Fibroblast of lung (primary cell): Measurements from ENCODE around the gene LRGUK. TPM values are rescaled to one million over a fixed set of nuclear protein-coding genes. Genes with fewer than 3 reads are reported as not detected.

Source experiments
- DNase-seq, 2 donors: peaks; one replicate each; pipeline versions ENCODE4 v3.0.0 to v3.0.0-alpha.2; 2010; ENCODE audit warnings: low read depth in 2 of 2
- H2AFZ ChIP-seq: 2 replicates; pipeline ENCODE4 v1.5.1; 2012; ENCODE audit warnings: low read length, control low read depth, inconsistent platforms
- H3K27ac ChIP-seq: 2 replicates; pipeline ENCODE4 v1.5.1; 2011; ENCODE audit warnings: low read length, control low read depth; ENCODE audit not compliant: insufficient read depth
- H3K27me3 ChIP-seq: 2 replicates; pipeline ENCODE4 v1.5.1; 2011; ENCODE audit warnings: mild to moderate bottlenecking, low read length; ENCODE audit not compliant: control insufficient read depth, insufficient read depth
- H3K36me3 ChIP-seq: 2 replicates; pipeline ENCODE4 v1.5.1; 2011; ENCODE audit warnings: low read length; ENCODE audit not compliant: control insufficient read depth, insufficient read depth
- H3K4me1 ChIP-seq: 2 replicates; pipeline ENCODE4 v1.5.1; 2011; ENCODE audit warnings: low read length; ENCODE audit not compliant: control insufficient read depth, insufficient read depth; ENCODE audit errors: extremely low read depth
- H3K4me2 ChIP-seq: 2 replicates; pipeline ENCODE4 v1.5.1; 2011; ENCODE audit warnings: low read length, control low read depth; ENCODE audit not compliant: insufficient read depth; ENCODE audit errors: extremely low read depth
- H3K4me3 ChIP-seq, 4 experiments: fragments of 200-600 bp in 1 of 4; sonication (generic) in 1 of 4; replicated peaks in 1 of 4; 2 replicates each; pipeline ENCODE4 v1.5.1; 2011 to 2016; ENCODE audit warnings: low read length in 4 of 4, low read depth in 3 of 4, mild to moderate bottlenecking in 3 of 4, control low read depth in 2 of 4, inconsistent platforms in 1 of 4, mixed read lengths in 1 of 4; ENCODE audit not compliant: insufficient read depth in 1 of 4; ENCODE audit errors: control extremely low read depth in 1 of 4
- H3K79me2 ChIP-seq: 2 replicates; pipeline ENCODE4 v1.5.1; 2012; ENCODE audit warnings: mild to moderate bottlenecking, low read length, inconsistent platforms; ENCODE audit not compliant: control insufficient read depth, insufficient read depth
- H3K9ac ChIP-seq: 2 replicates; pipeline ENCODE4 v1.5.1; 2011; ENCODE audit warnings: mild to moderate bottlenecking, low read length, control low read depth; ENCODE audit not compliant: insufficient read depth
- H3K9me3 ChIP-seq: 2 replicates; pipeline ENCODE4 v1.5.1; 2012; ENCODE audit warnings: low read depth, low read length; ENCODE audit not compliant: control insufficient read depth, insufficient read depth
- H4K20me1 ChIP-seq: 2 replicates; pipeline ENCODE4 v1.5.1; 2011; ENCODE audit warnings: low read length; ENCODE audit not compliant: control insufficient read depth, insufficient read depth; ENCODE audit errors: extremely low read depth
- EZH2 ChIP-seq: IDR thresholded peaks from 2 replicates; pipeline ENCODE4 v1.5.1; 2012; ENCODE audit warnings: low read length, control low read depth, mild to moderate bottlenecking; ENCODE audit errors: missing control alignments
- polyA plus RNA-seq, 2 donors: library from polyadenylated mRNA; depleted of rRNA in 1 of 2; stranded (reverse) in 1 of 2; unstranded in 1 of 2; fragments of >200 nt; gene quantifications; 2 replicates each; pipeline ENCODE4 v1.2.1, GENCODE V29; 2011 to 2012; ENCODE audit warnings: missing spikeins in 1 of 2
- total RNA-seq: library from RNA; depleted of rRNA; stranded (reverse); fragments of >200 nt; gene quantifications from 2 replicates; pipeline ENCODE4 v1.2.1, GENCODE V29; 2014
- TF ChIP-seq, protein P1 (sequence below), 2 donors: IDR thresholded peaks in 1 of 2; conservative IDR thresholded peaks in 1 of 2; 1 replicate in 1 of 2; 2 replicates in 1 of 2; pipeline ENCODE4 v1.5.1; 2011 to 2012; ENCODE audit warnings: low read length in 2 of 2, control low read depth in 1 of 2, inconsistent platforms in 1 of 2, low read depth in 1 of 2, mild to moderate bottlenecking in 1 of 2

Gene LRGUK
- total and polyA plus RNA-seq, 2 donors (not counting 1 experiment from before 2014, with no cell fraction given) = 0.08 to 0.17 TPM

DNA sequence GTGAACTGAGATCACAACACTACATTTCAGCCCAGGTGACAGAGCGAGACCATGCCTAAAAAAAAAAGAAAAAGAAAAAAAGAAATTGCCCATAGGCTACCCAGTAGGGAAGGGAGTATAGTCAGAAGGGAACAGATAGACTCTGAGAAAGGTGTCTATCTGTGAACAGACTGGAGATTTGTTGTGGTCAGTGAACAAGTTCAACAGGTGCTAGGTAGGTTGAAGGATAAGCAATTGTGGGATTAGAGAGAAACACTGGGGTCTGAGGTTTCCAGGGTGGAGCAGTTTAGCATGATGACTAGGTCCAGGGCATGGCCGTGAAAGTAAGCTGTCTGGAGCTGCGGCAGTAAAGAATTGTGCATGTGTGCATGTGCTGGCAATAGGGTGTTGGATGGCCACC, 6.9 kb downstream of the LRGUK start:
- Histone ChIP-seq H3K4me2 (no peak overlapping the region), H3K79me2 (no peaks in the 10 kb centered on the region), H3K9ac (no peak overlapping the region), H3K27ac (no peak overlapping the region), H3K27me3 (peaks cover 9% of the 10 kb centered on the region), H3K9me3 (no peaks in the 10 kb centered on the region), H4K20me1 (no peaks in the 10 kb centered on the region), H3K4me3 (no peak overlapping the region), H2AFZ (no peak overlapping the region), H3K36me3 (no peaks in the 10 kb centered on the region), H3K4me1 (no peaks in the 10 kb centered on the region)
- no peak for DNase-seq
- no peak for TF ChIP-seq EZH2
- TF ChIP-seq, protein P1, sequence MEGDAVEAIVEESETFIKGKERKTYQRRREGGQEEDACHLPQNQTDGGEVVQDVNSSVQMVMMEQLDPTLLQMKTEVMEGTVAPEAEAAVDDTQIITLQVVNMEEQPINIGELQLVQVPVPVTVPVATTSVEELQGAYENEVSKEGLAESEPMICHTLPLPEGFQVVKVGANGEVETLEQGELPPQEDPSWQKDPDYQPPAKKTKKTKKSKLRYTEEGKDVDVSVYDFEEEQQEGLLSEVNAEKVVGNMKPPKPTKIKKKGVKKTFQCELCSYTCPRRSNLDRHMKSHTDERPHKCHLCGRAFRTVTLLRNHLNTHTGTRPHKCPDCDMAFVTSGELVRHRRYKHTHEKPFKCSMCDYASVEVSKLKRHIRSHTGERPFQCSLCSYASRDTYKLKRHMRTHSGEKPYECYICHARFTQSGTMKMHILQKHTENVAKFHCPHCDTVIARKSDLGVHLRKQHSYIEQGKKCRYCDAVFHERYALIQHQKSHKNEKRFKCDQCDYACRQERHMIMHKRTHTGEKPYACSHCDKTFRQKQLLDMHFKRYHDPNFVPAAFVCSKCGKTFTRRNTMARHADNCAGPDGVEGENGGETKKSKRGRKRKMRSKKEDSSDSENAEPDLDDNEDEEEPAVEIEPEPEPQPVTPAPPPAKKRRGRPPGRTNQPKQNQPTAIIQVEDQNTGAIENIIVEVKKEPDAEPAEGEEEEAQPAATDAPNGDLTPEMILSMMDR (conservative IDR thresholded peaks at IDR 0.05 in 1 of 2, IDR thresholded peaks at IDR 0.05 in 1 of 2; ENCODE audit: low read depth in 1 of 2, low read length in 2 of 2) = no peak

DNA sequence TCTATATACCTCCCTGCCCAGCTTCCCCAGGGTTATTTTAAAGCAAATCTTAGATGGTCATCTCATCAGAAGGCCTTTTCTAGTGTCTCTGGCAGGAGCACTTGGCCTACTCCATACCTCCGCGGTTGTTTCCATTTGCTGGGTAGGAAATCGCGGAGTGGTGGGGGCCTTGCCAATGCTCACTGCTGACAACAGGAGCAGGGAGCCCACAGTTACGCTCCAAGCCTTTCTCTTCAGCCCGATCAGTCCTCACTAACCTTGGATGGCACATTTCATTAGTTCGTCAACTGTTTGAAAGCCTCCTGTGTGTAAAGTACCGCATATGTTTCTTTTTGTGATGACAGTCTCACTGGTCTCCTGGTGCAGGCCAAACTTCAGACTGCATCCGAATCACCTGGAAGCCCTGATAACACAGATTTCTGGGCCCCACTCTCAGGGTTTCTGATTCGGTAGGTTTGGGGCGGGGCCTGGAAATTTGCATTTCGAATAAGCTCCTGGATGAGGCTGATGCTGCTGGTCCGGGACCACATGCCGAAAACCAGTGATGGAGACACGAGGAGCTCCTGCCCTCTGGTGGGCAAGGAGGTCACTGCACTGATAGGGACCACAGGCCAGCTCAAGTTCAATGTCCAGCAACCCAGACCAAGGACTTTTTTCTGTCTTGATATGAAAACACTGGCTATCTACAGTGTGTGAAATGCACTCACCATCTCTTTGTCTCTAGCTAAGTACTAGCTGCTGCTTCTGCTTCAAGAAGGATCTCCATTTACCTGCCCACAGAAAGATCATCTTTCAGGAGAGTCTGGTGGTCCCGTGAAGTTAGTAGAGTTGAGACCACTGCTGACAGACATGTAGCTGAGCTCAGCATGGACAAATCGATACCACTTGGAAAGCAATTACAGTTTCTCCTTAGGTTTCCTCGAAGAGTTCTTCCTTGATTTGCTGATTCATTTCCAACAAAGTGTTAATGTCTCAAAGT, 14.0 kb downstream of the LRGUK start:
- Histone ChIP-seq H3K27me3 (peaks cover 2% of the 10 kb centered on the region), H4K20me1 (no peaks in the 10 kb centered on the region), H2AFZ (peak overlapping the region; percentile 15), H3K4me3 (no peak overlapping the region), H3K4me2 (no peak overlapping the region), H3K4me1 (no peaks in the 10 kb centered on the region), H3K27ac (no peak overlapping the region), H3K9ac (no peak overlapping the region), H3K9me3 (no peaks in the 10 kb centered on the region), H3K79me2 (no peaks in the 10 kb centered on the region), H3K36me3 (no peaks in the 10 kb centered on the region)
- TF ChIP-seq, protein P1 (conservative IDR thresholded peaks at IDR 0.05 in 1 of 2, IDR thresholded peaks at IDR 0.05 in 1 of 2; ENCODE audit: low read depth in 1 of 2, low read length in 2 of 2) = peak; percentile 91 to 98
- TF ChIP-seq EZH2 = no peak
- DNase-seq = peak; percentile 33 to 58

DNA sequence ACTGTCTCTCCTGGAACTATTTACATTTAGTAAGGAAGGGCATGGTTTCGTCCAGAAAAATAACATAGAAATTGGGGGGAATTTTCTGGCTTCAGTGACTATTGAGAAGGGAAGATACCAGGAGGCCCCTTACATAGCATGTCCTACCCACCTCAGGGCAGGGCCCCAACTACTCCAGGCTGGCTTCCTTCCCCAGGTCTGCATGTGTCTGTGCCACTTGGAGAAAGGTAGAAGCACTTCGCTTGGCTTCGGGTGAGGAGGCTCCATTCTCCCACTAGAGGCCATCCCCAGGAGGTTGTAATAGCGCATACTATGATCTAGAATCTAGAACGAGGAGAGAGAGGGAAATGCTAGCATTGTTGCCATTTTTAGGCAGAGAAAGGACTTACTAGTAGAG, 14.7 kb downstream of the LRGUK start:
- no peak for TF ChIP-seq EZH2
- TF ChIP-seq, protein P1 (conservative IDR thresholded peaks at IDR 0.05 in 1 of 2, IDR thresholded peaks at IDR 0.05 in 1 of 2; ENCODE audit: low read depth in 1 of 2, low read length in 2 of 2) = no peak
- H3K4me3 ChIP-seq = no peak overlapping the region
- no peaks in the 10 kb centered on the region for H4K20me1 ChIP-seq
- no peaks in the 10 kb centered on the region for H3K9me3 ChIP-seq
- H2AFZ ChIP-seq = no peak overlapping the region
- no peak overlapping the region for H3K9ac ChIP-seq
- H3K4me1 ChIP-seq = no peaks in the 10 kb centered on the region
- H3K4me2 ChIP-seq = no peak overlapping the region
- no peak for DNase-seq
- H3K36me3 ChIP-seq = no peaks in the 10 kb centered on the region
- H3K27me3 ChIP-seq = no peaks in the 10 kb centered on the region
- no peaks in the 10 kb centered on the region for H3K79me2 ChIP-seq
- H3K27ac ChIP-seq = no peak overlapping the region
